A673 (cell line): ENCODE data around the gene MED6. TPM values are rescaled to one million over a fixed set of nuclear protein-coding genes. Genes with fewer than 3 reads are reported as not detected.

Source experiments
- BruUV-seq: library from RNA; stranded (reverse); fragments of 400-500 nt; replicated peaks from 2 replicates; lab custom pipeline; 2021; lab: Mats Ljungman, UMichigan
- CTCF ChIA-PET: fragments of 300-600 bp; sonication (Branson Sonifier 250); formaldehyde crosslinking; loops from one replicate; lab custom pipeline; 2022; ENCODE audit warnings: antibody characterized with exemption; lab: Charles Lee
- POLR2A ChIA-PET: fragments of 300-600 bp; sonication (Branson Sonifier 250); formaldehyde crosslinking; loops from one replicate; lab custom pipeline; 2022; ENCODE audit warnings: antibody characterized with exemption; ENCODE audit not compliant: low non-redundant PET; lab: Charles Lee
- DNase-seq: peaks from one replicate; pipeline ENCODE4 v3.0.0-alpha.2; 2015; ENCODE audit warnings: low spot score
- H3K27ac ChIP-seq: fragments of 200-600 bp; sonication (generic); 2 replicates; pipeline ENCODE4 v1.5.1; 2016; ENCODE audit warnings: mixed run types, low read depth, mild to moderate bottlenecking, mixed read lengths, antibody characterized with exemption, low read length; ENCODE audit not compliant: poor library complexity, severe bottlenecking
- H3K27me3 ChIP-seq: fragments of 200-600 bp; sonication (generic); replicated peaks from 2 replicates; pipeline ENCODE4 v1.6.1; 2017; ENCODE audit warnings: mixed run types, low read depth, mild to moderate bottlenecking, mixed read lengths, antibody characterized with exemption, low read length; ENCODE audit not compliant: insufficient read depth, poor library complexity
- H3K36me3 ChIP-seq: fragments of 200-600 bp; sonication (generic); 2 replicates; pipeline ENCODE4 v1.6.1; 2016; ENCODE audit warnings: mixed run types, mild to moderate bottlenecking, mixed read lengths, antibody characterized with exemption, low read length; ENCODE audit not compliant: insufficient read depth, poor library complexity, severe bottlenecking
- H3K4me1 ChIP-seq: fragments of 200-600 bp; sonication (generic); 2 replicates; pipeline ENCODE4 v1.6.1; 2017; ENCODE audit warnings: mixed run types, mild to moderate bottlenecking, mixed read lengths, antibody characterized with exemption, low read length; ENCODE audit not compliant: insufficient read depth, poor library complexity, severe bottlenecking
- H3K4me3 ChIP-seq: fragments of 200-600 bp; sonication (generic); 2 replicates; pipeline ENCODE4 v1.5.1; 2016; ENCODE audit warnings: low read depth, mixed run types, mild to moderate bottlenecking, mixed read lengths, low read length; ENCODE audit not compliant: poor library complexity, severe bottlenecking
- H3K9me3 ChIP-seq: fragments of 200-600 bp; sonication (generic); 2 replicates; pipeline ENCODE4 v1.6.1; 2016; ENCODE audit warnings: mixed run types, low read depth, mild to moderate bottlenecking, mixed read lengths, antibody characterized with exemption, low read length; ENCODE audit not compliant: poor library complexity, severe bottlenecking
- EZH2 ChIP-seq: fragments of 200-600 bp; sonication (generic); IDR thresholded peaks from 2 replicates; pipeline ENCODE4 v1.6.1; 2017; ENCODE audit warnings: borderline replicate concordance, low read depth, mild to moderate bottlenecking, mixed read lengths, antibody characterized with exemption, low read length; ENCODE audit not compliant: poor library complexity, severe bottlenecking
- intact Hi-C: fragments of 100-400 bp; cut with micrococcal nuclease; formaldehyde crosslinking; loops from one replicate; pipeline ENCODE4 v1.10.0; 2022; ENCODE audit not compliant: unreplicated experiment
- total RNA-seq: library from RNA; stranded (reverse); gene quantifications from 2 replicates; pipeline ENCODE4 v1.2.3, GENCODE V29; 2021
- TF ChIP-seq, protein P1 (sequence below): fragments of 300-800, 200-600 bp; sonication (generic); conservative IDR thresholded peaks from 2 replicates; pipeline ENCODE4 v1.5.1; 2017; ENCODE audit warnings: low read depth, mild to moderate bottlenecking, antibody characterized with exemption, low read length, moderate library complexity, mixed read lengths

The MED6 gene
- total RNA-seq, 1 experiment from 2014 or later, result 56.8 TPM

DNA sequence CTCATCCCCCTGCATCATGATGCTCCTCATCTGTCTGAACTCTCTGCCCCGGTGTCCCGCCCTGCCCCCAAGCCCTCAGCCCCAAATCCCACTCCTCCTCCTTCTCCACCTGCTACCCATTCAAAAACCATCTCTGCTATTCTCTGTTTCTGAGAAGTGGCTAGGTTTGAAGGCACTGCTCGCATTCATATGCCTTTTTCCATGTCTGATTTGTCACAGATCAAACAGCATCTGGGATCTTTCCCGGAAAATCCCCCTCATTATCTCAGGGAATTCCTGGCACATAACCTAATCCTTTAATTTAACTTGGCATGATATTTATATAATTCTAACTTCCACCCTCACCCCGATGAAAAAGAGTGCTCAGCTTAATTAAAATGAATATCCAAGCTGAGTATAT is 62.4 kb downstream of the MED6 start:
- DNase-seq, result no peak
- intact Hi-C loops, result no loop called here
- Histone ChIP-seq H3K27me3 (no peaks in the 10 kb centered on the region), H3K27ac (no peak overlapping the region), H3K9me3 (no peaks in the 10 kb centered on the region), H3K4me1 (no peaks in the 10 kb centered on the region), H3K4me3 (no peak overlapping the region), H3K36me3 (no peaks in the 10 kb centered on the region)
- POLR2A ChIA-PET, result no interaction called here
- no TSS peak for BruUV-seq
- CTCF ChIA-PET, result no interaction called here
- no peak for TF ChIP-seq EZH2
- TF ChIP-seq, protein P1, sequence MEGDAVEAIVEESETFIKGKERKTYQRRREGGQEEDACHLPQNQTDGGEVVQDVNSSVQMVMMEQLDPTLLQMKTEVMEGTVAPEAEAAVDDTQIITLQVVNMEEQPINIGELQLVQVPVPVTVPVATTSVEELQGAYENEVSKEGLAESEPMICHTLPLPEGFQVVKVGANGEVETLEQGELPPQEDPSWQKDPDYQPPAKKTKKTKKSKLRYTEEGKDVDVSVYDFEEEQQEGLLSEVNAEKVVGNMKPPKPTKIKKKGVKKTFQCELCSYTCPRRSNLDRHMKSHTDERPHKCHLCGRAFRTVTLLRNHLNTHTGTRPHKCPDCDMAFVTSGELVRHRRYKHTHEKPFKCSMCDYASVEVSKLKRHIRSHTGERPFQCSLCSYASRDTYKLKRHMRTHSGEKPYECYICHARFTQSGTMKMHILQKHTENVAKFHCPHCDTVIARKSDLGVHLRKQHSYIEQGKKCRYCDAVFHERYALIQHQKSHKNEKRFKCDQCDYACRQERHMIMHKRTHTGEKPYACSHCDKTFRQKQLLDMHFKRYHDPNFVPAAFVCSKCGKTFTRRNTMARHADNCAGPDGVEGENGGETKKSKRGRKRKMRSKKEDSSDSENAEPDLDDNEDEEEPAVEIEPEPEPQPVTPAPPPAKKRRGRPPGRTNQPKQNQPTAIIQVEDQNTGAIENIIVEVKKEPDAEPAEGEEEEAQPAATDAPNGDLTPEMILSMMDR, result no peak

DNA sequence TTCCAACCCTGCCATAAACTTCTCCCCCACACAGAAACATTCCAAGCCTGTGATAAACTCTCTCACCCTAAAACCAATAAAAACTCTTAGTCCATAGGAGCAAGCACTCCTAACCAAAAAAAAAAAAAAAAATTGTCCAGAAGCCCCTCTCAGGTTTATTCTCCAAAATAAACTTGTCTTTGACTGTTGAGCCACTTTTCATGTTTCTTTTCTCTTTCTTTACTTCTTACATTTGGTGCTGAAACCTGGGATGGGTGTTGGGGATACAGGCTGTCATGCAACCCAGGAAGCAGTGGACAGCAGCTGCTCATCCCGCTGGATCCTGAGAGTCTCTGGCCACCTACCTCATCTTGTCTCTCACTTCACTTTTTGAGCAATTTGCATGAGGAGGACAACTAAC is 63.6 kb downstream of the MED6 start:
- TF ChIP-seq, protein P1, result no peak
- no peak for TF ChIP-seq EZH2
- Histone ChIP-seq H3K27ac (no peak overlapping the region), H3K9me3 (no peaks in the 10 kb centered on the region), H3K27me3 (no peaks in the 10 kb centered on the region), H3K36me3 (no peaks in the 10 kb centered on the region), H3K4me1 (no peaks in the 10 kb centered on the region), H3K4me3 (no peak overlapping the region)
- intact Hi-C loops, result no loop called here
- CTCF ChIA-PET, result no interaction called here
- POLR2A ChIA-PET, result no interaction called here
- no peak for DNase-seq
- no TSS peak for BruUV-seq

DNA sequence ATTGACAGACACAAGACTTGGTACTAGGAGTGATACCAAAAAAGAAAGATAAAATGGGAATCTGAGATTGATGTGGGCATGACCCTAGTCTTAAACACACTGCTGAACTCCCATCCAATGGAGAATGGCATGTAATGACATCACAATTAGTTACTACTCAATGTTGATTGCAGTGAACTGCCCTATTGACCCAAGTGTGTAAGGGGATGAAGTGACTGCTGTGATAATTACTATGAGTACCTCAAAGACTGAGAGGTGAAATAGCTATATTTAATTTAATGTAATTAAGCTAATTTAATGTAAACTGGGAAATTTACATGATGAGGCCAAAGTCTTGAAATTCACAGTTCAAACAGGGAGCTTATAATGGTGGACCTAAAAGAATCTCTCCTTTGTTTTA is 65.6 kb downstream of the MED6 start, which contains the start of gene ADAM20:
Gene ADAM20, minus strand, starts transcription at position 101 of the 400 bp plus-strand sequence. CDS start 10,247 bp downstream, outside the sequence.
- intact Hi-C loops, result no loop called here
- no peak for DNase-seq
- Histone ChIP-seq H3K9me3 (no peaks in the 10 kb centered on the region), H3K4me3 (no peak within 1 kb of the TSS), H3K4me1 (no peaks in the 10 kb centered on the region), H3K27ac (no peak within 1 kb of the TSS), H3K36me3 (no peaks in the 10 kb centered on the region), H3K27me3 (no peaks in the 10 kb centered on the region)
- ChIA-PET POLR2A (no interaction called here), CTCF (no interaction called here)
- BruUV-seq, result no TSS peak
- TF ChIP-seq EZH2, result no peak
- TF ChIP-seq, protein P1, result no peak

Other genes starting within 250 kb of the MED6 start
- 55.5 and 59.8 TPM in 2 replicates for gene COX16, start 241.0 kb downstream of the MED6 start, total RNA-seq
- gene SYNJ2BP, start 183.6 kb downstream of the MED6 start, total RNA-seq, result 25.0 and 27.7 TPM in 2 replicates
- gene ADAM21, start 148.5 kb downstream of the MED6 start, total RNA-seq, result not detected in 2 replicates
- 0.30 and 0.48 TPM in 2 replicates for gene ADAM20, start 65.7 kb downstream of the MED6 start, total RNA-seq
- 4.2 and 4.7 TPM in 2 replicates for gene TTC9, start 41.3 kb upstream of the MED6 start, total RNA-seq
- 5.4 and 6.4 TPM in 2 replicates for gene MAP3K9, start 208.9 kb upstream of the MED6 start, total RNA-seq